K562 (cell line): ENCODE results near the gene MTMR3. TPM values are rescaled to one million over a fixed set of nuclear protein-coding genes. Genes with fewer than 3 reads are reported as not detected.

Experiments
- ATAC-seq: fragments of 200-7000 bp; cut with Tn5 transposase; 3 replicates; pipeline ENCODE4 v1.9.1; 2020; ENCODE audit warnings: moderate library complexity
- BruUV-seq: library from RNA; stranded (reverse); fragments of 400-500 nt; replicated peaks from 2 replicates; lab custom pipeline; 2021; lab: Mats Ljungman, UMichigan
- CTCF ChIA-PET: fragments of 300-600 bp; formaldehyde crosslinking; extraction: SDS; loops from one replicate; lab custom pipeline; 2021; ENCODE audit warnings: low intra/inter-chr PET ratio; lab: Yijun Ruan, JAX
- POLR2A ChIA-PET: fragments of 300-600, 350-650 bp; sonication (Branson Sonifier 250); formaldehyde crosslinking; extraction: SDS; loops from one replicate; lab custom pipeline; 2021; ENCODE audit warnings: antibody characterized with exemption, inconsistent platforms; lab: Yijun Ruan, JAX
- DNase-seq, 4 experiments: peaks; one replicate each; pipeline versions ENCODE4 v3.0.0 to v3.0.0-alpha.2; 2011 to 2018; ENCODE audit warnings: low spot score in 3 of 4, mixed read lengths in 3 of 4; ENCODE audit errors: extremely low read depth in 1 of 4
- FAIRE-seq: peaks from 2 replicates; lab custom pipeline; 2011; peaks lifted over from hg19 to GRCh38; lab: Jason Lieb, UNC
- H2AFZ ChIP-seq: 2 replicates; pipeline ENCODE4 v1.6.0; 2011; ENCODE audit warnings: low read depth, low read length, control low read depth, inconsistent platforms
- H3K27ac ChIP-seq: fragments of 200-600 bp; 3 replicates; pipeline ENCODE4 v1.8.0; 2011; ENCODE audit warnings: low read depth, mild to moderate bottlenecking, control low read depth, inconsistent platforms, low read length, moderate library complexity, mixed read lengths; ENCODE audit errors: extremely low read depth
- H3K27me3 ChIP-seq, 2 experiments: fragments of 300-600 bp in 1 of 2; 2 replicates in 1 of 2; 3 replicates in 1 of 2; pipeline versions ENCODE4 v1.6.0 to v1.8.0; 2011; ENCODE audit warnings: inconsistent platforms in 2 of 2, low read length in 2 of 2, mild to moderate bottlenecking in 1 of 2, mixed read lengths in 1 of 2, moderate library complexity in 1 of 2; ENCODE audit not compliant: control insufficient read depth in 2 of 2, insufficient read depth in 2 of 2
- H3K36me3 ChIP-seq: fragments of 300-600 bp; 3 replicates; pipeline ENCODE4 v1.8.0; 2011; ENCODE audit warnings: mild to moderate bottlenecking, low read length, inconsistent platforms; ENCODE audit not compliant: control insufficient read depth, insufficient read depth
- H3K4me1 ChIP-seq, 2 experiments: fragments of 200-600 bp in 1 of 2; replicated peaks in 1 of 2; 2 replicates in 1 of 2; 3 replicates in 1 of 2; pipeline versions ENCODE4 v1.5.1 to v1.8.0; 2011; ENCODE audit warnings: inconsistent platforms in 2 of 2, low read length in 2 of 2, mild to moderate bottlenecking in 1 of 2, mixed read lengths in 1 of 2, moderate library complexity in 1 of 2; ENCODE audit not compliant: control insufficient read depth in 2 of 2, insufficient read depth in 2 of 2
- H3K4me2 ChIP-seq: 2 replicates; pipeline ENCODE4 v1.6.1; 2011; ENCODE audit warnings: low read length, control low read depth, inconsistent platforms, mixed read lengths; ENCODE audit not compliant: insufficient read depth
- H3K4me3 ChIP-seq: fragments of 200-600 bp; sonication (generic), shearing (Covaris generic); 2 replicates; pipeline ENCODE4 v1.5.1; 2016; ENCODE audit warnings: control low read depth, inconsistent platforms
- H3K79me2 ChIP-seq: fragments of 200-600 bp; 3 replicates; pipeline ENCODE4 v1.8.0; 2011; ENCODE audit warnings: low read length, inconsistent platforms; ENCODE audit not compliant: control insufficient read depth, insufficient read depth
- H3K9ac ChIP-seq, 2 experiments: 2 replicates each; pipeline versions ENCODE4 v1.6.0 to v1.6.1; 2011; ENCODE audit warnings: low read depth in 2 of 2, low read length in 2 of 2, control low read depth in 1 of 2, inconsistent platforms in 1 of 2, mild to moderate bottlenecking in 1 of 2, mixed read lengths in 1 of 2; ENCODE audit not compliant: insufficient read depth in 1 of 2
- H3K9me1 ChIP-seq: one replicate; pipeline ENCODE4 v1.6.0; 2011; ENCODE audit warnings: inconsistent platforms, mild to moderate bottlenecking, low read length, moderate library complexity; ENCODE audit not compliant: control insufficient read depth, insufficient read depth
- H3K9me3 ChIP-seq: replicated peaks from 2 replicates; pipeline ENCODE4 v1.5.1; 2011; ENCODE audit warnings: low read depth, low read length, inconsistent platforms; ENCODE audit not compliant: control insufficient read depth, insufficient read depth
- H4K20me1 ChIP-seq: replicated peaks from 2 replicates; pipeline ENCODE4 v1.6.1; 2011; ENCODE audit warnings: low read length, inconsistent platforms, mixed read lengths; ENCODE audit not compliant: control insufficient read depth, insufficient read depth
- ATF1 ChIP-seq, 2 experiments: fragments of 450-650 bp in 1 of 2; IDR thresholded peaks; 2 replicates each; pipeline ENCODE4 v1.6.1; 2016; ENCODE audit warnings: missing compliant biosample characterization in 1 of 2, missing genetic modification characterization in 1 of 2
- CEBPZ ChIP-seq: fragments of 150-350 bp; IDR thresholded peaks from 2 replicates; pipeline ENCODE4 v1.6.1; 2014; ENCODE audit warnings: low read depth, mild to moderate bottlenecking, low read length, borderline replicate concordance
- CHD2 ChIP-seq: IDR thresholded peaks from 2 replicates; pipeline ENCODE4 v1.6.1; 2011; ENCODE audit warnings: low read depth, low read length
- FOXJ3 ChIP-seq: sonication (generic); formaldehyde crosslinking; IDR thresholded peaks from 2 replicates; pipeline ENCODE4 v1.4.0; 2020; ENCODE audit warnings: mild to moderate bottlenecking, missing genetic modification reagents
- GABPB1 ChIP-seq: sonication (generic); formaldehyde crosslinking; IDR thresholded peaks from 2 replicates; pipeline ENCODE4 v1.8.0; 2022; ENCODE audit warnings: mild to moderate bottlenecking, missing genetic modification reagents
- JUN ChIP-seq, 2 experiments: sonication (generic) in 1 of 2; formaldehyde crosslinking in 1 of 2; IDR thresholded peaks; 2 replicates each; pipeline versions ENCODE4 v1.6.1 to v1.8.0; 2012 to 2022; ENCODE audit warnings: borderline replicate concordance in 2 of 2, mild to moderate bottlenecking in 2 of 2, improper control_type of control experiment in 1 of 2, low read depth in 1 of 2, low read length in 1 of 2, missing genetic modification reagents in 1 of 2
- TBP ChIP-seq: optimal IDR thresholded peaks from 2 replicates; pipeline ENCODE3; 2011; ENCODE audit warnings: low read depth, low read length, improper control_type of control experiment
- ZBTB5 ChIP-seq: fragments of 450-650 bp; IDR thresholded peaks from 2 replicates; pipeline ENCODE4 v1.6.1; 2017; ENCODE audit warnings: antibody characterized with exemption
- ZKSCAN3 ChIP-seq: fragments of 250-450 bp; sonication (Bioruptor Pico); IDR thresholded peaks from 2 replicates; pipeline ENCODE4 v1.4.0; 2020
- WGBS: fragments of 100-300 bp; shearing (Covaris generic); methylation state at CpG from one replicate; pipeline ENCODE4 v1.1.6; 2016; ENCODE audit warnings: low coverage, mixed read lengths; ENCODE audit not compliant: insufficient coverage; ENCODE audit errors: missing lambda C conversion rate; 5-methylcytosine and 5-hydroxymethylcytosine counted together
- in situ Hi-C: fragments of 300-500 bp; cut with MboI; formaldehyde crosslinking; loops from 4 replicates; pipeline ENCODE4 v1.15.0; 2018; ENCODE audit warnings: inconsistent platforms, mixed read lengths
- intact Hi-C: fragments of 100-400 bp; cut with micrococcal nuclease; formaldehyde crosslinking; loops from 2 replicates; pipeline ENCODE4 v1.14.2; 2022
- polyA plus RNA-seq, 8 experiments: library from polyadenylated mRNA; depleted of rRNA in 4 of 8; stranded (reverse) in 5 of 8; unstranded in 3 of 8; fragments of >200 nt; fragmentation: Nextera tagmentation in 2 of 8; fragmentation: Illumina TruSeq in 1 of 8; extraction: Ambion mirVana in 2 of 8; extraction: Trizol in 1 of 8; gene quantifications; 2 replicates each; pipeline versions ENCODE4 v1.2.1 to v1.2.3, GENCODE V29; 2011 to 2014; ENCODE audit warnings: inconsistent platforms in 1 of 8, missing spikeins in 1 of 8
- total RNA-seq, 7 experiments: library from RNA; depleted of rRNA in 6 of 7; stranded (reverse); fragments of >200 nt in 6 of 7; fragmentation: Illumina TruSeq in 2 of 7; extraction: Trizol in 2 of 7; gene quantifications; 2 replicates each; pipeline versions ENCODE4 v1.2.1 to v1.2.3, GENCODE V29; 2011 to 2021; ENCODE audit warnings: low replicate concordance in 1 of 7

The MTMR3 gene
- total and polyA plus RNA-seq, 9 of the 15 experiments (the other 6 are each of a cell fraction or from before 2014, with no cell fraction given): 1.6 to 13.7 (median 7.9) TPM

GRCh38 chr22:30025221-30025620 lies 142.2 kb downstream of the MTMR3 start:
- no peak overlapping the region for H2AFZ ChIP-seq
- in situ Hi-C loops: no loop called here
- TF ChIP-seq FOXJ3: no peak
- TF ChIP-seq TBP: no peak
- TF ChIP-seq JUN (IDR thresholded peaks at IDR 0.05; ENCODE audit: borderline replicate concordance, low read depth, low read length): no peak
- no peak for TF ChIP-seq JUN (CRISPR knock-in tag; IDR thresholded peaks at IDR 0.05; ENCODE audit: borderline replicate concordance)
- no peak for TF ChIP-seq CHD2
- TF ChIP-seq, all 486 proteins: peak for 0
- ChIA-PET CTCF (no interaction called here), POLR2A (no interaction called here)
- no peak overlapping the region for H3K4me2 ChIP-seq
- H3K9me1 ChIP-seq: no peaks in the 10 kb centered on the region
- DNase-seq (no peak), FAIRE-seq (no peak), ATAC-seq (no peak)
- no peaks in the 10 kb centered on the region; the same call in 1 of the 2 replicates for H4K20me1 ChIP-seq
- peaks cover 47% of the 10 kb centered on the region; the same call in 2 of the 3 replicates for H3K36me3 ChIP-seq
- H3K27ac ChIP-seq: no peak overlapping the region
- no peak overlapping the region for H3K9ac ChIP-seq
- no peak overlapping the region for H3K4me3 ChIP-seq
- intact Hi-C loops: no loop called here
- no TSS peak for BruUV-seq
- WGBS: 66% methylated on average over 3 of the region's 3 CpGs
- H3K79me2 ChIP-seq: no peaks in the 10 kb centered on the region
- H3K9me3 ChIP-seq: no peaks in the 10 kb centered on the region
- H3K27me3 ChIP-seq: no peaks in the 10 kb centered on the region
- H3K4me1 ChIP-seq: no peaks in the 10 kb centered on the region; a peak in 1 of 5 replicates

- no peak overlapping the region for H3K4me2 ChIP-seq
- WGBS: 100% methylated on average over 2 of the region's 2 CpGs
- ATAC-seq (no peak), FAIRE-seq (no peak), DNase-seq (no peak)
- no peaks in the 10 kb centered on the region for H3K9me3 ChIP-seq
- H4K20me1 ChIP-seq: no peaks in the 10 kb centered on the region; the same call in 1 of the 2 replicates
- no peak overlapping the region for H3K27ac ChIP-seq
- H2AFZ ChIP-seq: no peak overlapping the region
- no TSS peak for BruUV-seq
- peaks cover 34% of the 10 kb centered on the region; the same call in 1 of the 3 replicates for H3K36me3 ChIP-seq
- H3K79me2 ChIP-seq: no peaks in the 10 kb centered on the region
- ChIA-PET CTCF (no interaction called here), POLR2A (no interaction called here)
- intact Hi-C loops (no loop called here), in situ Hi-C loops (no loop called here)
- no peaks in the 10 kb centered on the region for H3K9me1 ChIP-seq
- no peak overlapping the region for H3K9ac ChIP-seq
- no peaks in the 10 kb centered on the region; a peak in 1 of 5 replicates for H3K4me1 ChIP-seq
- H3K27me3 ChIP-seq: no peaks in the 10 kb centered on the region
- H3K4me3 ChIP-seq: no peak overlapping the region
- TF ChIP-seq ZKSCAN3 (CRISPR knock-in tag) (no peak), ATF1 (CRISPR knock-in tag; IDR thresholded peaks at IDR 0.05) (no peak), ATF1 (tag; IDR thresholded peaks at IDR 0.05) (no peak), CEBPZ (no peak), ZBTB5 (no peak), GABPB1 (no peak)
Observed at GRCh38 chr22:30026756-30027155, 143.8 kb downstream of the MTMR3 start.
